Fibroblast of gingiva (primary cell): ENCODE measurements around the gene RPS14.

Source experiments
- DNase-seq: peaks from one replicate; pipeline ENCODE4 v3.0.0-alpha.2; 2011; ENCODE audit warnings: low read depth

The RPS14 gene

DNA sequence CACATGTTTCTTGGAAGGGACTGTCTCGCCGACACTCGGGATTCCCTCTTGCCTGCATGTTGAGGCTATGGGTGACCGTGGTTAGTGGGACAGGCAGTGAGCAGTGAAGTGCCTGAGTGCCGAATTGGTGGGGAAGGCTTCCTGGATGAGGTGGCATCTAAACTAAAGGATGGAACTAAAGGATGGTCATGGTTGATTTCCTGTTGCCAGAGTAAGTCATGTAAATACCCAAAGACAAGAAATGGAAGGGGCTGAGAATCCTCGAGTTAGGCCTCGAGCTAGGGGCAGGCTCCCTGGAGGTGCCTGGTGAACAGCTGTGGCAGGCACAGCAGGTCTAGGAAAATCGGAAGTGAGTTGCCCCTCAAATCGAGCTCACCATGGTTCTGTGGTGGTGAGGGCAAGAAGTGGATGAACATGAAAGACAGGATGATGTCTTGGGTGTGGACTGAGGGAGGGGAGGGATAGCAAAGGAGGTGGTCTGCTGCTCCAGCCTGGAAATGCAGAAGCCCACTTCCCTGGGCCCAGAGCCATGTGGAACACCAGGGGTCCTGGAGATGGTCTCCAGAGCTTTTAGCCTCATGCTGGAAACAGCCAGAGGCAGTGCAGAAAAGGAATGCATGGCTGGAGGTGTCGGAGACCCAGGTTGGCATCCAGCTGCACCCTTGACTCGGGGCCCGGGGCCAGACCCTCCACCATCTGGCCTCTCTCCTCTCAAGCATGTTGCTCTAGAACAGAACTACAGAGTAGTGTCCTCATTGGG lies 49.0 kb downstream of the RPS14 start:
- no peak for DNase-seq

DNA sequence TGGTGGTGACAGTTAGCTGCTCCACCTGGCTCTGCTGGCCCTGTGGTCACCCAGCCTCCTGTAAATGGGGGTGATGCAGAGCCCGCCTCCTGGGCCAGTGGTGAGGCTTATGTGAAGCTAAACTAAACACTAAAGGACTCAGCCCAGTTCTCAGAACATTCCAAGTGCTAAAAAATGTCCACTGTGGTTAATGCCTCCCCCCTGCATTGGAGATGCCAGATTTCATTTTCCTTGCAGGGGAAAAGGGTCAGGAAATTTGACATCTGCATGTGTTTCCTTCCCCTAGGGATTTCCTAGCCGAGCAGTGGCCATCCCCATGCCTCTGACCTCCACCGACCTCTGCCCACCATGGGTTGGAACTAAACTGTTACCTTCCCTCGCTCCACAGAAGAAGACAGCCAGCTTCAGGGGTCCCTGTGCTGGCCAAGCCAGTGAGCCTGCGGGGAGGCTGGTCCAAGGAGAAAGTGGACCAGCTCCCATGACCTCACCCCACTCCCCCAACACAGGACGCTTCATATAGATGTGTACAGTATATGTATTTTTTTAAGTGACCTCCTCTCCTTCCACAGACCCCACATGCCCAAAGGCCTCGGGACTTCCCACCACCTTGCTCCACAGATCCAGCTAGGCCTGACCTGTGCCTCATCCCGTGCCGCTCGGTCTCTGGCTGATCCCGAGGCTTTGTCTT lies 49.9 kb downstream of the RPS14 start:
- no peak for DNase-seq

DNA sequence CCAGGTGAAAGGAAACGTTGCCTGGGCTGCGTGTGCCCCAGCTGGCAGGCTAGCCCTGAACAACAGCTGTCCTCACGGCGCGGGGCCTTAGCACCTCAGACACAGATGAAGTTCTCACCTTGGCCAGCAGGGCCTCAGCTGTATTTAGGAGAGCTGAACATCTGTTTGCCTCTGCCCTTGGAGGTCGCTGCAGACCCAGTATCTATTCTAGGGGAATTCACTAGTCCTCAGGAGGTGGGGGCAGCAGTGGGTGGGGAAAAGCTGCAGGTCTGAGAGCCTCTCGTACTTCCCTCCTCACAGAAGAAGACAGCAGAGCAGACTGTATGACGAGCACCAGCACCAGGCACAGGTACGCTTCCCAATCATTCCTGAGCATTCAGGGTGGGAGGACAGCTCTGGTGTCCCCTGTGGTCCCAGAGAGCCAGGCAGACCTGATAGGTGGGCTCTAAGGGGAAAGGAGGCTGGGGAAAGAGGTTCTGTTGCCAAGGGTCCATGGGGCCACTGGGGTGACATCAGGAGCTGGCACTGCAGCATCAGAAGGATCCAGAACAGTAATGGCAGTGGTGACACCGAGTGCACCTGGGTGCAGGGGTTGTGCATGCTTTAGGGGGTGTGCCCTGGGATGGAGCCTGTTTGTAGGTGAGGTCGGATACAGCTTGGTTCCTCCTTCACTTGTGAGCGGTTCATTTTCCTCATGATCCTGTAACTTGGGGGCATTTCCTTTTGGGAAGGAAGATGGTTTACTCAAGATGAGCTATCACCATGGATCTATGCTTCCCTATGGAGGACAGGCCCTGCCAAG lies 50.6 kb downstream of the RPS14 start:
- DNase-seq, result no peak

DNA sequence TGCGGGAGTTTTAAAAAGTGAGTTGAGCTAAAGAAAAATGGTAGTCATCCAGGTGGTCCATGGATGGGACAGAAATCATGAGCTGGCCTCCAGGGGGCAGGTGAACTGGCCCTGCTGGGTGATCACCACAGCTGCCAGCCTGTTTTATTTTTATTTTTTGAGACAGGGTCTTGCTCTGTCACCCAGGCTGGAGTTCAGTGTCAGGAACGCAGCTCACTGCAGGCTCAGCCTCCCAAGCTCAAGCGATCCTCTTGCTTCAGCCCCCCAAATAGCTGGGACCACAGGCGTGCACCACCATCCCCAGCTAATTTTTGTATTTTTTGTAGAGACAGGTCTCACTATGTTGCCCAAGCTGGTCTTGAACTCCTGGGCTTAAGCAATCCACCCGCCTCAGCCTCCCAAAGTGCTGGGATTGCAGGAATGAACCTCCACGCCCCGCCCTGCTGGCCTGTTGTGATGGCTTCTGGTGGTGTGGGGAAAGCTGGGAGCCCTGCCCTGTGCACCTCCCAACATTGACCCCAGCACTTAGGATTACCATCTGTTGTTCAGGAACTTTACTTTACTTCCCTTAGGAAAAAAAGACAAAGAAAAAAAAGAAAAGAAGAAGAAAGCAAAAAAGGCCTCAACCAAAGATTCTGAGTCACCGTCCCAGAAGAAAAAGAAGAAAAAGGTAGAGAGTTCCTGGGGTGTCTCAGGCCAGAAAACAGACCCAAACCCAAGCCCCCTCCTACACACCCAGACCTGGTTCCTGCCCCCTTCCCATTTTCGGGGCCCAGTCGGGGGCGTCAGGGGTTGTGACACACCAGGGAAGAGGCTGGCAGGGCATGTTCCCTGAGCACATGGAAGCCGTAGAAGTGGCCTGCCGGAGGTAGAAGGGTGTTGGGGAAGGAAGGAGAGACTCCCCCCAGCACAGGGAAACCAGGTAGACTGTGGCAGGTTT lies 51.5 kb downstream of the RPS14 start:
- no peak for DNase-seq

DNA sequence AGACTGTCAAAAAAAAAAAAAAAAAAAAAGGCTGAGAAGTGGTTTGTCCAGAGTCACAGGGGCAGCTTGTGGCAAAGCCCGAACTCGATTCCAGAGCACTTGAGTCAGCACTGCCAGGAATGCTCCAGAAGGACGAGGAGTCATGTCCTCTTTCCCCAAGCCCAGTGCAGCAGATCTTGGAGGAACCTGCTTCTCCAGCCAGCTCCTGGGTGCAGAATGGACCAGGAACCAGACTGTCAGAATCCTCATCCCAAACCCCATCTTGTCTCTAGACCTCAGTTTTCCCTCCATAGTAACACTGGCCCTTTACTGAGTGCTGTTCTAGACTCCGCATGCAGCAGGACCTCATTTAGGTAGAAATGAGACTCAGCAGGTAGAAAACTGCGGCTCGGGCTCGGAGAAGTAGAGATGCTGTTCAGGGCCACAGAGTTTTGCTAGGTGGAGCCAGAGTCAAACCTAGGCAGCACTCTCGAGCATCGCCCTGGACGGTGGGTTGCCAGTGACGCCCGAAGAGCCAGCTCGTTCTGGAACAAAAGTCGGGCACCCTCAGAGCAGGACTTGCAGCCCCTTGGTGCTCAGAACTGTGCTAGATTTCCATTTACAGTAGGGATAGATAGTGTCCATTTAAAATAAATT lies 52.3 kb downstream of the RPS14 start:
- no peak for DNase-seq

DNA sequence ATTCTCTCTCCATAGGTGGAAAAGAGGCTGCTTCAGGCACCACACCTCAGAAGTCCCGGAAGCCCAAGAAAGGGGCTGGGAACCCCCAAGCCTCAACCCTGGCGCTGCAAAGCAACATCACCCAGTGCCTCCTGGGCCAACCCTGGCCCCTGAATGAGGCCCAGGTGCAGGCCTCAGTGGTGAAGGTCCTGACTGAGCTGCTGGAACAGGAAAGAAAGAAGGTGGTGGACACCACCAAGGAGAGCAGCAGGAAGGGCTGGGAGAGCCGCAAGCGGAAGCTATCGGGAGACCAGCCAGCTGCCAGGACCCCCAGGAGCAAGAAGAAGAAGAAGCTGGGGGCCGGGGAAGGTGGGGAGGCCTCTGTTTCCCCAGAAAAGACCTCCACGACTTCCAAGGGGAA lies 53.3 kb downstream of the RPS14 start:
- no peak for DNase-seq

DNA sequence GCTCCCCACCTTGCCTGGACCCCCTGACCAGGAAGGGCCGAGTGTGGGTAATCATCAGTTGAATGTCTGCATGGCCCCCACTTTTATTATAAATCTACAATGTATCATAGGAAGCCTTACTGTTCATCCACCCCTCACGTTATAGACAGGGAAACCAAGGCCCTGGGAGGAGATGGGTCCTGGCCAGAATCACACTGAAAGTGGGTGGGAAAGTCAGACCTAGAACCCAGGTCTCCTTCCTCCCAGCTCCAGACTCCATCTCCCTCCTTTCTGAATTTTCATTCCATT lies 53.9 kb downstream of the RPS14 start:
- DNase-seq, result no peak

DNA sequence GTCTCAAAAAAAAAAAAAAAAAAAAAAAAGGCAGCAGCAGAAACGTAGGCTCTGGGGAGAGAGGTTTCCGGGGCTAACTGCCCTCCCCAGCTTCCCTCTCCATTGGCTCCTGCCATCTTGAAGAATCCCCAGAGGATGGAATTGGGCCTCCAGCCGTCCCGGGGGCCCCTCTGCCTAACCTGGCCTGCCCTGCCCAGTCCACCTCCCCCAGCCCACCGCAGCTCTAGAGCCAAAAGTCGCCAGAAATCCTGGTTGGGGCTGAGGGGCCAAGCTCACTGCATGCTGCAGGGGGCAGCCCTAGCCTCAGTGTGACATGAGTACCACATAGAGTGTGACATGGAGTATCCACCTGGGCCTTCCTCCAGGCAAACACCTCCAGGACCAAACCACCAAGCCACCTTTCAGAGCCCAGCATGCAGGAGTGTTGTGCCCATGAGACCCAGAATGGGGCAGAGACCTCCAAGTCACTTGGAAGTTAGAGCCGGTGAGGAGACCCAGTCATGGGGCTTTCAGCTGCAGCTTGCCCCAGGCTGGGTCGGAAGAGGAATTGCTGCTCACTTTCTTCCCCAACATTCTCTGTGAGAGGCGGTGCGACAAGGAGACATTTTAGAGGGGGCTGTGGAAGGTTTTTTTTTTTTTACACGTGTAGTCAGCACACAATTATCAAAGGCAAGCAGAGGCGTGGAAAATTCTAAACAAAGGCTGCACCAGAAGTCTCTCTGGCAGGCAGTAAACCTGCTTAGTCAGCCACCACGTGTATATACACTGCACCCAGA lies 54.4 kb downstream of the RPS14 start:
- no peak for DNase-seq

DNA sequence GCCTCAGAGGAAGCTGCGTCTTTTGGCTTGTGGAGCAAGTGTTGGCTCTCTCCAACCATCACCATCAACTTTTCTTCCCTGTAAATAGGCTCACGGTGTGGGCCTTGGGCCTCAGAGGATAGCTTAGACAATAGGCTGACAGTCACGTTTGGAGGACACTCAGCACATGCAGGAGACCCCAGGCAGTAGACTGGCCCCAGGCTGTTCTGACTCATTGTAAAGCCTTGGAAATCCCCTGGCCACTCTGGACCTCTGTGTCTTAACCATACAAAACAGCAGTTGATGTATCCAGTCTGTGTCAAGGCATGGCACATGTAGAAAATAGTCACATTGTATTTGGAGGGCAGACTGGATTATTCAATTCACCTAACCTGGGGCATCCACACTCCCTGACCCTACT lies 55.4 kb downstream of the RPS14 start:
- no peak for DNase-seq

DNA sequence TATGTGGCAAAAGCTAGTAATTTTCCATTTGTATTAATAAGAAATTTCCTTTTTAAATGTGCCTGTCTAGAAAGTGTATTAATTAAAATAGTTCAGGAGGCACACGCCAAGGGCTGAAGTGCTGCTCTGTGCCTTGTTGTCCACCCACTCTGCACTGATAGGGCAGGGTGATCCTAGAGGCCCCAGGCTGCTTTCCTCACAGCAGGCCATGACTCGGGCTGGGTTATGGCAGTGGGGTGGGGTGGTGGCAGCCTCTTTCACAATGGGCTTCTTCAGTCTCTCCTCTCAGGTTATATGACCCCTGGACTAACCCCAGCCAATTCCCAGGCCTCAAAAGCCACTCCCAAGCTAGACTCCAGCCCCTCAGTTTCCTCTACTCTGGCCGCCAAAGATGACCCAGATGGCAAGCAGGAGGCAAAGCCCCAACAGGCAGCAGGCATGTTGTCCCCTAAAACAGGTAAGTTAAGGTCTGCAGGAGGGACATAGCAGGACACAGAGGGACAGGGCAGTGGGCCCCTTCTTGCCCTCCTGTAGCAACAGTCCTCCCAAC lies 56.4 kb downstream of the RPS14 start:
- DNase-seq, result no peak

DNA sequence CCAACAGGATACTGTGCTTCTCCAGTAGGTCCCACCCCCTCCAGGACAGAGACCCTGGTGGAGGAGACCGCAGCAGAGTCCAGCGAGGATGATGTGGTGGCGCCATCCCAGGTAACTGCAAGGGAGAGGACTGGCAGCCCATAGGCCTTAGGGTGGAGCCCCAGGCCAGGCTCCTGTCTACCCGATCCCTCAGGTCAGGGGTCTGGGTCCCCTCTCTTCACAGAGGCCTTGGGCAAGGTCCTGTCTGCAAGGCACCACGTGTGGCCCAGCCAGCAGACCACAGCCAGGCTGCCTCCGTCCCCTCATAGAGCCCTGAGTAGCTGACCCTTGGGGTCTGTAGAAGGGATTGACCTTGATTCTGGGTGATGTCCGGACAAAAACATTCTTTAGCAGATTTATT lies 56.9 kb downstream of the RPS14 start:
- no peak for DNase-seq
